SJCRH30 (cell line): Measurements from ENCODE around the gene MICAL3. TPM values are rescaled to one million over a fixed set of nuclear protein-coding genes. Genes with fewer than 3 reads are reported as not detected.

Experiments
- DNase-seq, 2 experiments: peaks; one replicate each; pipeline ENCODE4 v3.0.0-alpha.2; 2015 to 2020
- H3K27ac ChIP-seq: fragments of 250-450 bp; sonication (Bioruptor Pico); 2 replicates; pipeline ENCODE4 v1.5.1; 2020; ENCODE audit warnings: mild to moderate bottlenecking, moderate library complexity
- H3K27me3 ChIP-seq: fragments of 250-450 bp; sonication (Bioruptor Pico); 2 replicates; pipeline ENCODE4 v1.5.1; 2020; ENCODE audit warnings: mild to moderate bottlenecking, moderate library complexity
- H3K36me3 ChIP-seq: fragments of 250-450 bp; sonication (Bioruptor Pico); 2 replicates; pipeline ENCODE4 v1.5.1; 2020; ENCODE audit warnings: mild to moderate bottlenecking, moderate library complexity
- H3K4me1 ChIP-seq: fragments of 250-450 bp; sonication (Bioruptor Pico); 2 replicates; pipeline ENCODE4 v1.5.1; 2020; ENCODE audit warnings: mild to moderate bottlenecking, moderate library complexity
- H3K4me3 ChIP-seq: fragments of 250-450 bp; sonication (Bioruptor Pico); 2 replicates; pipeline ENCODE4 v1.5.1; 2020; ENCODE audit warnings: mild to moderate bottlenecking, moderate library complexity
- H3K9me3 ChIP-seq: fragments of 250-450 bp; sonication (Bioruptor Pico); replicated peaks from 2 replicates; pipeline ENCODE4 v1.5.1; 2020; ENCODE audit warnings: mild to moderate bottlenecking, moderate library complexity
- total RNA-seq: library from RNA; depleted of rRNA; stranded (reverse); fragments of >200 nt; shearing (Covaris generic); gene quantifications from 2 replicates; pipeline ENCODE4 v1.2.3, GENCODE V29; 2014

The MICAL3 gene
- total RNA-seq, 1 experiment from 2014 or later: 26.1 TPM

GRCh38 chr22:17855572-17856290 is 168.6 kb downstream of the MICAL3 start:
- Histone ChIP-seq H3K27me3 (no peaks in the 10 kb centered on the region), H3K4me1 (no peaks in the 10 kb centered on the region), H3K9me3 (no peaks in the 10 kb centered on the region), H3K36me3 (no peaks in the 10 kb centered on the region; the same call in 1 of the 2 replicates), H3K4me3 (no peak overlapping the region), H3K27ac (no peak overlapping the region)
- no peak for DNase-seq

GRCh38 chr22:17853073-17853472 is 171.3 kb downstream of the MICAL3 start:
- Histone ChIP-seq H3K4me3 (no peak overlapping the region), H3K27me3 (no peaks in the 10 kb centered on the region), H3K27ac (no peak overlapping the region), H3K9me3 (no peaks in the 10 kb centered on the region), H3K4me1 (no peaks in the 10 kb centered on the region), H3K36me3 (no peaks in the 10 kb centered on the region; the same call in 1 of the 2 replicates)
- no peak for DNase-seq

GRCh38 chr22:17851759-17852158 is 172.6 kb downstream of the MICAL3 start:
- H3K4me3 ChIP-seq: no peak overlapping the region
- H3K36me3 ChIP-seq: no peaks in the 10 kb centered on the region; the same call in 1 of the 2 replicates
- no peak overlapping the region for H3K27ac ChIP-seq
- no peaks in the 10 kb centered on the region for H3K27me3 ChIP-seq
- H3K9me3 ChIP-seq: no peaks in the 10 kb centered on the region
- H3K4me1 ChIP-seq: peaks cover 4% of the 10 kb centered on the region; the same call in 1 of the 2 replicates
- no peak for DNase-seq

- DNase-seq: peak; percentile 45 to 46
- no peak overlapping the region for H3K4me3 ChIP-seq
- no peaks in the 10 kb centered on the region for H3K36me3 ChIP-seq
- H3K27me3 ChIP-seq: no peaks in the 10 kb centered on the region
- H3K27ac ChIP-seq: no peak overlapping the region
- H3K4me1 ChIP-seq: peaks cover 4% of the 10 kb centered on the region; the same call in 1 of the 2 replicates
- H3K9me3 ChIP-seq: no peaks in the 10 kb centered on the region
Measured at GRCh38 chr22:17847360-17848078, 176.8 kb downstream of the MICAL3 start.

- H3K4me3 ChIP-seq: no peak overlapping the region
- H3K9me3 ChIP-seq: no peaks in the 10 kb centered on the region
- H3K27ac ChIP-seq: no peak overlapping the region
- H3K27me3 ChIP-seq: no peaks in the 10 kb centered on the region
- H3K36me3 ChIP-seq: no peaks in the 10 kb centered on the region
- H3K4me1 ChIP-seq: peaks cover 4% of the 10 kb centered on the region; the same call in 1 of the 2 replicates
- DNase-seq: no peak
Measured at GRCh38 chr22:17846326-17846992, 177.9 kb downstream of the MICAL3 start.

GRCh38 chr22:17845790-17846189 is 178.6 kb downstream of the MICAL3 start:
- no peak for DNase-seq
- H3K27ac ChIP-seq: no peak overlapping the region

GRCh38 chr22:17845327-17845726 is 179.0 kb downstream of the MICAL3 start:
- Histone ChIP-seq H3K27ac (no peak overlapping the region), H3K4me3 (no peak overlapping the region), H3K4me1 (peaks cover 4% of the 10 kb centered on the region; the same call in 1 of the 2 replicates), H3K27me3 (no peaks in the 10 kb centered on the region), H3K9me3 (no peaks in the 10 kb centered on the region), H3K36me3 (no peaks in the 10 kb centered on the region)
- DNase-seq: no peak

More at GRCh38 chr22:17845790-17846189, 178.6 kb downstream of the MICAL3 start:
- no peaks in the 10 kb centered on the region for H3K9me3 ChIP-seq
- no peak overlapping the region for H3K4me3 ChIP-seq
- H3K4me1 ChIP-seq: peaks cover 4% of the 10 kb centered on the region; the same call in 1 of the 2 replicates
- no peaks in the 10 kb centered on the region for H3K27me3 ChIP-seq
- H3K36me3 ChIP-seq: no peaks in the 10 kb centered on the region

- H3K27ac ChIP-seq: no peak overlapping the region
- no peaks in the 10 kb centered on the region for H3K36me3 ChIP-seq
Measured at GRCh38 chr22:17844150-17844549, 180.2 kb downstream of the MICAL3 start.

GRCh38 chr22:17842386-17842785 is 182.0 kb downstream of the MICAL3 start:
- Histone ChIP-seq H3K27ac (no peak overlapping the region), H3K36me3 (no peaks in the 10 kb centered on the region), H3K4me1 (no peaks in the 10 kb centered on the region; the same call in 1 of the 2 replicates), H3K9me3 (no peaks in the 10 kb centered on the region), H3K27me3 (no peaks in the 10 kb centered on the region), H3K4me3 (no peak overlapping the region)
- no peak for DNase-seq

More at GRCh38 chr22:17844150-17844549, 180.2 kb downstream of the MICAL3 start:
- no peak for DNase-seq
- Histone ChIP-seq H3K9me3 (no peaks in the 10 kb centered on the region), H3K27me3 (no peaks in the 10 kb centered on the region), H3K4me1 (peaks cover 4% of the 10 kb centered on the region; the same call in 1 of the 2 replicates), H3K4me3 (no peak overlapping the region)

GRCh38 chr22:17841836-17842235 is 182.5 kb downstream of the MICAL3 start:
- DNase-seq: no peak
- H3K4me3 ChIP-seq: no peak overlapping the region
- H3K27ac ChIP-seq: no peak overlapping the region
- no peaks in the 10 kb centered on the region for H3K27me3 ChIP-seq
- no peaks in the 10 kb centered on the region for H3K9me3 ChIP-seq
- H3K36me3 ChIP-seq: no peaks in the 10 kb centered on the region
- no peaks in the 10 kb centered on the region for H3K4me1 ChIP-seq

GRCh38 chr22:17838180-17838865 is 186.0 kb downstream of the MICAL3 start:
- H3K36me3 ChIP-seq: no peaks in the 10 kb centered on the region

GRCh38 chr22:17836992-17837742 is 187.2 kb downstream of the MICAL3 start:
- Histone ChIP-seq H3K4me3 (no peak overlapping the region), H3K27ac (no peak overlapping the region), H3K27me3 (no peaks in the 10 kb centered on the region), H3K9me3 (no peaks in the 10 kb centered on the region), H3K4me1 (no peaks in the 10 kb centered on the region), H3K36me3 (no peaks in the 10 kb centered on the region)
- DNase-seq: no peak

More at GRCh38 chr22:17838180-17838865, 186.0 kb downstream of the MICAL3 start:
- DNase-seq: no peak
- Histone ChIP-seq H3K9me3 (no peaks in the 10 kb centered on the region), H3K27ac (no peak overlapping the region), H3K4me1 (no peaks in the 10 kb centered on the region), H3K27me3 (no peaks in the 10 kb centered on the region), H3K4me3 (no peak overlapping the region)

- Histone ChIP-seq H3K27ac (no peak overlapping the region), H3K27me3 (no peaks in the 10 kb centered on the region), H3K9me3 (no peaks in the 10 kb centered on the region), H3K4me3 (no peak overlapping the region), H3K4me1 (no peaks in the 10 kb centered on the region), H3K36me3 (no peaks in the 10 kb centered on the region)
- DNase-seq: no peak
Measured at GRCh38 chr22:17835256-17835655, 189.1 kb downstream of the MICAL3 start.

- no peak for DNase-seq
- no peaks in the 10 kb centered on the region for H3K9me3 ChIP-seq
- H3K36me3 ChIP-seq: peaks cover 3% of the 10 kb centered on the region; the same call in 1 of the 2 replicates
- H3K4me1 ChIP-seq: no peaks in the 10 kb centered on the region
- H3K4me3 ChIP-seq: no peak overlapping the region
- H3K27ac ChIP-seq: no peak overlapping the region
- no peaks in the 10 kb centered on the region for H3K27me3 ChIP-seq
Measured at GRCh38 chr22:17833489-17833888, 190.9 kb downstream of the MICAL3 start.
